ENCODE measurements around the gene SNPH. TPM values are rescaled to one million over a fixed set of nuclear protein-coding genes. Genes with fewer than 3 reads are reported as not detected.

SNPH gene
- total RNA-seq, 2 experiments from 2014 or later, result 12.8 to 13.0 TPM

- CTCF ChIA-PET, result interaction anchor here (0.7 to 1.0 kb wide), 2 partner anchors 17 to 34 kb away, joined by 3 read pairs; no protein-coding TSS in a partner anchor
- intact Hi-C loops (cut with DNase I, micrococcal nuclease), result no loop called here
- DNase-seq, result no peak
- Histone ChIP-seq H3K4me3 (ENCODE audit: low read length) (no peak overlapping the region), H3K9me3 (ENCODE audit: control insufficient read depth in 1 of 2, insufficient read depth in 1 of 2, low read length in 2 of 2) (no peaks in the 10 kb centered on the region), H3K36me3 (ENCODE audit: insufficient read depth, low read length) (peaks cover 13% of the 10 kb centered on the region), H3K27me3 (ENCODE audit: control insufficient read depth in 1 of 2, insufficient read depth in 2 of 2, low read length in 2 of 2) (no peaks in the 10 kb centered on the region), H3K4me1 (ENCODE audit: insufficient read depth, low read length) (peaks cover 20% of the 10 kb centered on the region), H3K27ac (ENCODE audit: low read depth in 1 of 2, low read length in 2 of 2) (no peak overlapping the region)
- no peaks in the 10 kb centered on the region for H3K27me3 Mint-ChIP-seq
- H3K36me3 Mint-ChIP-seq (ENCODE audit: low read depth), result peaks cover 42% of the 10 kb centered on the region
- ATAC-seq (ENCODE audit: poor library complexity), result no peak
- peaks cover 25% of the 10 kb centered on the region for H3K4me1 Mint-ChIP-seq (ENCODE audit: low read depth)
- H3K9me3 Mint-ChIP-seq, result no peaks in the 10 kb centered on the region
- no peak overlapping the region for H3K4me3 Mint-ChIP-seq
- POLR2A ChIA-PET, result no interaction called here
- H3K27ac Mint-ChIP-seq, result no peak overlapping the region
- TF ChIP-seq CTCF (IDR thresholded peaks at IDR 0.05), result no peak
Measured at GRCh38 chr20:1298888-1299511, 32.9 kb downstream of the SNPH start.

GRCh38 chr20:1299522-1299921, 33.4 kb downstream of the SNPH start:
- Histone ChIP-seq H3K27me3 (ENCODE audit: control insufficient read depth in 1 of 2, insufficient read depth in 2 of 2, low read length in 2 of 2) (no peaks in the 10 kb centered on the region), H3K36me3 (ENCODE audit: insufficient read depth, low read length) (peaks cover 15% of the 10 kb centered on the region), H3K27ac (ENCODE audit: low read depth in 1 of 2, low read length in 2 of 2) (no peak overlapping the region), H3K4me3 (ENCODE audit: low read length) (no peak overlapping the region), H3K4me1 (ENCODE audit: insufficient read depth, low read length) (peaks cover 20% of the 10 kb centered on the region), H3K9me3 (ENCODE audit: control insufficient read depth in 1 of 2, insufficient read depth in 1 of 2, low read length in 2 of 2) (no peaks in the 10 kb centered on the region)
- no peak for TF ChIP-seq CTCF (IDR thresholded peaks at IDR 0.05)
- no peaks in the 10 kb centered on the region for H3K9me3 Mint-ChIP-seq
- ATAC-seq (ENCODE audit: poor library complexity) (peak; percentile 61), DNase-seq (peak; percentile 9 to 60 (median 33))
- H3K4me1 Mint-ChIP-seq (ENCODE audit: low read depth), result peaks cover 27% of the 10 kb centered on the region
- no peak overlapping the region for H3K27ac Mint-ChIP-seq
- ChIA-PET POLR2A (no interaction called here), CTCF (no interaction called here)
- H3K4me3 Mint-ChIP-seq, result no peak overlapping the region
- intact Hi-C loops (cut with DNase I, micrococcal nuclease), result no loop called here
- peaks cover 47% of the 10 kb centered on the region for H3K36me3 Mint-ChIP-seq (ENCODE audit: low read depth)
- H3K27me3 Mint-ChIP-seq, result no peaks in the 10 kb centered on the region

GRCh38 chr20:1300083-1300840, 34.2 kb downstream of the SNPH start:
- Mint-ChIP-seq H3K4me1 (ENCODE audit: low read depth) (peaks cover 27% of the 10 kb centered on the region), H3K27me3 (no peaks in the 10 kb centered on the region), H3K27ac (peak overlapping the region; percentile 81), H3K36me3 (ENCODE audit: low read depth) (peaks cover 51% of the 10 kb centered on the region), H3K4me3 (no peak overlapping the region), H3K9me3 (no peaks in the 10 kb centered on the region)
- Histone ChIP-seq H3K27ac (ENCODE audit: low read depth in 1 of 2, low read length in 2 of 2) (peak overlapping the region; percentile 25 to 42), H3K4me3 (ENCODE audit: low read length) (no peak overlapping the region), H3K4me1 (ENCODE audit: insufficient read depth, low read length) (peaks cover 20% of the 10 kb centered on the region), H3K27me3 (ENCODE audit: control insufficient read depth in 1 of 2, insufficient read depth in 2 of 2, low read length in 2 of 2) (no peaks in the 10 kb centered on the region), H3K36me3 (ENCODE audit: insufficient read depth, low read length) (peaks cover 20% of the 10 kb centered on the region), H3K9me3 (ENCODE audit: control insufficient read depth in 1 of 2, insufficient read depth in 1 of 2, low read length in 2 of 2) (no peaks in the 10 kb centered on the region)
- CTCF ChIA-PET, result interaction anchor here (1.1 kb wide), 1 partner anchor 14 kb away, joined by 4 read pairs; no protein-coding TSS in a partner anchor
- TF ChIP-seq CTCF (IDR thresholded peaks at IDR 0.05), result no peak
- ATAC-seq (ENCODE audit: poor library complexity) (no peak), DNase-seq (no peak)
- intact Hi-C loops (cut with DNase I, micrococcal nuclease), result no loop called here
- POLR2A ChIA-PET, result interaction anchor here (0.9 to 1.7 kb wide), 4 partner anchors 13 to 92 kb away, joined by 3 to 11 read pairs (median 4); no protein-coding TSS in a partner anchor

Data from CD4-positive, alpha-beta T cell (primary cell).